EH (cell line): ENCODE measurements around the gene TAS2R20.
"Not testable (repeated sequence)": the region's sequence is repeated elsewhere in the genome, so short reads cannot be mapped to it uniquely, and the experiment has no call there.

Experiments
- DNase-seq: peaks from one replicate; pipeline ENCODE4 v3.0.0-alpha.2; 2015; ENCODE audit warnings: low read depth

The TAS2R20 gene, protein sequence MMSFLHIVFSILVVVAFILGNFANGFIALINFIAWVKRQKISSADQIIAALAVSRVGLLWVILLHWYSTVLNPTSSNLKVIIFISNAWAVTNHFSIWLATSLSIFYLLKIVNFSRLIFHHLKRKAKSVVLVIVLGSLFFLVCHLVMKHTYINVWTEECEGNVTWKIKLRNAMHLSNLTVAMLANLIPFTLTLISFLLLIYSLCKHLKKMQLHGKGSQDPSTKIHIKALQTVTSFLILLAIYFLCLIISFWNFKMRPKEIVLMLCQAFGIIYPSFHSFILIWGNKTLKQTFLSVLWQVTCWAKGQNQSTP

DNA sequence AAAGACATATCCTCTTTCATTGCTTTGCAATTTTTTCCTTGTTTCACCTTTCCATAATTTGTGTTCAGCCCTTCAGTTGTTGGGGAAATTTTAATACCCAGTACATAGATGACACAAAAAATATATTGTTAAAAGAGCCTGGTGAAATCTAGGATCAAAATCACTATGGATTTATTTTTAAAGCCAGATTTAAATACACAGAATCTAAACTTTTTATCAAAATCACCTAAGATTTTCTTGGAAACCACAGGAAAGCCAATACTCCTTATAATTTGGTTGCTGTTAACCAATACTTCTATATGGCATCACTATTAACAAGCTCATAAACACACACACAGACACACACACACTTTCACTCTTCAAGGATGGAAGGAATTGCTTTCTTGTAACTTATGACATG lies at the start of gene TAS2R20:
TSS of gene TAS2R20 (minus strand) at position 101 of the 400 bp plus-strand sequence. CDS start 429 bp downstream, outside the sequence.
- no peak for DNase-seq

DNA sequence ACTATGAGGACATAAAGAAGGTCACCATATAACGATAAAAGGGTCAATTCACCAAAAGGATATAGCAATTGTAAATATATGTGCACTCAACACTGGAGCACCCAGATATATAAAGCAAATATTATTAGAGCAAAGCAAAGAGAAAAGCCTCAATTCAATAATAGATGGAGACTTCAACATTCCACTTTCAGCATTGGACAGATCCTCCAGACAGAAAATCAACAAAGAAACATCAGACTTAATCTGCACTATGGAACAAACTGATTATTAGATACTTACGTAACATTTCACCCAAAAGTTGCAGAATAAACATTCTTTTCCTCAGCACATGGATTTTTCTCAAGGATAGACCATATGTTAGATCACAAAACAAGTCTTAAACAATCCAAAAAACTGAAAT lies 43.3 kb upstream of the TAS2R20 start:
- DNase-seq = not testable (repeated sequence)

DNA sequence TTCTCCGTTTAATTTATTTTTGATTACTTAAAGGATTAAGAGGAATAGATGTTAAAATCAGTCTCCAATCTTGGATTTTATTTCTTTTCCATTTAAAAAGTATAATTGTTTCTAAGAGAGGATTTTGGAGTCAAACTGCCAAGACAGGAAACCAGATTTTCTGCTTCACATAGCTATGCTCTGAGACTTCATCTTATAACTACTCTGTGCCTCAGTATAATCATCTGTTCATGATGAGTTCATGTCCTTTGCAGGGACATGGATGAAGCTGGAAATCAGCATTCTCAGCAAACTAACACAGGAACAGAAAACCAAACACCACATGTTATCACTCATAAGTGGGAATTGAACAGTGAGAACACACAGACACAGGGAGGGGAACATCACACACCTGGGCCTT lies 42.1 kb upstream of the TAS2R20 start:
- peak; percentile 41 for DNase-seq

DNA sequence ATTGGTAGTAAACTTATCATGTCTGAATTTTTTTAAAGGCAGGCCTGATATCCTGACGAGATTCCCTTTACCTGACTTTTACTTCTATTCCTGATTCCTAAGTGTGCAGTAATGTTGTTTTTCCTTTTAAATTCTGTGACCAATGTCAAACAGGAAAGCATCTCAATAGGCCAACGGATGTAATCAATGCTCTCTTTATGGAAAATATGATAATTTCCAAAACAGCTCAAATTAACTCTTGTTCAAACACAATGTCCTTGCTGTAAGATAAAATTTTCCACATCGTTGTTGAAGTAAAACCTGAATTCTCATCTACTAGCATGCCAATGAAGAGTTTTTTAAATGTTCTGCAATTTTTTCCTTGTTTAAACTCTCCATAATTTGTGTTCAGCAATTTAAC lies 41.1 kb upstream of the TAS2R20 start:
- DNase-seq = no peak

DNA sequence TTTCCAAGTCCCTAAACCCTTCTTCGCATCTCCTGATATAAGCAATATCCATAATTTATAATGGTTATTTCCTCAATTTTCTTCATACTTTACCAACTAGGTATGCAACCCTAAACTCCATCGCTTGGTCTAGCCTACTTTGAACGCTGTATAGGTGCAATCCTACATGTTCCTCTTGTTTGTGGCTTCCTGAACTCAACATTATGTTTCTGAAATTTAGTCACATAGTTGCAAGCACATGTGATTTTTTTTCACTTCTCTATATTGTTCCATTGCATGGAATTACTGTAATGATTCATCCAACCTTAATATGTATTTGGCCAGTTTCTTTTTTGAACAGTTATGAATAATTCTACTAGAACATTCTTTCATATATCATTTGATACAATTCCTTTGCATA lies 35.9 kb upstream of the TAS2R20 start:
- DNase-seq = not testable (repeated sequence)

DNA sequence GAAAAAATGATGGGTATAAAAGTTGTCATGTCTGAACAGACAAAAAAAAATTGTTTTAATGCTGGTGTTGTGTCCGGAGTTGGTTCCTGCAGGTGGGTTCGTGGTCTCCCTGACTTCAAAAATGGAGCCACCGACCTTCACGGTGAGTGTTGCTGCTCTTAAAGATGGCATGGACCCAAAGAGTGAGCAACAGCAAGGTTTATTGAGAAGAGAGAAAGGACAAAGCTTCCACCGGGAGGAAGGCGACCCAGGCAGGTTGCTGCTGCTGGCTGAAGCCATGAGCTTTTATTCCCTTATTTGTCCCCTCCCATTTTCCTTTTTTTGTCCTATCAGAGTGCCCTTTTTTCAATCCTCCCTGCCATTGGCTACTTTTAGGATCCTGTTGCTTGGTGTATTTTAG lies 33.2 kb upstream of the TAS2R20 start, which contains the start of gene TAS2R31:
TSS of gene TAS2R31 (minus strand) at position 101 of the 400 bp plus-strand sequence. CDS start at position 29, 72 bp downstream.
- no peak for DNase-seq

DNA sequence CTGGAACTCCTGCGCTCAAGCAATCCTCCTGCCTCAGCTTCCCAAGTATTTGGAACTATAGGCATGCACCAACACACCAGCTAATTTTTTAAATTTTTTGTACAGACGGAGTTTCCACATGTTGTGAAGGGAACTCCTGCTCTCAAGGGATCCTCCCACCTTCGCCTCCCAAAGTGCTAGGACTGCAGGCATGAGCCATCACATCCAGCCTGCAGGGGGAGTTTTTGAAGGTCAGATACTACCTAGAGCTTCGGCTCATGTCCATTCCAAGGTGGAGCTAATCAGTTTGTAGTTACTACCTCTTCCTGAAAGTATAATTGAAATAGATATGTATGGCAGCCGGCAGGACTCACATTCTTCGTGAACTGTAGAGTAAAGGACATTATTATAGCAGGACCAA lies 28.0 kb upstream of the TAS2R20 start:
- DNase-seq = no peak

DNA sequence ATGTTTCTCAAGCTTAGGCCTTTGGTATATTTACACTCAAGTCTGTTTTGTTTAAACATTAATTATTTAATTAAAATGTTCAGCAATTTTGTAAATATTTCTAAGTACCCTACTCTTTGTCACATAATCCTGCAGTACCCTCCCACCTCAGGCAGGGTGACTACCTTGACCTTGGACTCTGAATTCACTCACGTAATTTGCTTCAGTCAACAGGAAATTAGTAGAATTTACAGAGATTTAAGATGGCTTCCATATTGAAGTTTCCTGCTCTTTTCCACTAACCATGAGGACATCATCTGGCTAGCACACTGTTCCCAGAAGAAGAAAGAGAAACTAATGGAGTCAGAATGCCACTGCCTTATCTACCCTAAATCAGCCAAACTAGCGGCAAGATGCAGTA lies 25.3 kb upstream of the TAS2R20 start:
- DNase-seq = no peak

DNA sequence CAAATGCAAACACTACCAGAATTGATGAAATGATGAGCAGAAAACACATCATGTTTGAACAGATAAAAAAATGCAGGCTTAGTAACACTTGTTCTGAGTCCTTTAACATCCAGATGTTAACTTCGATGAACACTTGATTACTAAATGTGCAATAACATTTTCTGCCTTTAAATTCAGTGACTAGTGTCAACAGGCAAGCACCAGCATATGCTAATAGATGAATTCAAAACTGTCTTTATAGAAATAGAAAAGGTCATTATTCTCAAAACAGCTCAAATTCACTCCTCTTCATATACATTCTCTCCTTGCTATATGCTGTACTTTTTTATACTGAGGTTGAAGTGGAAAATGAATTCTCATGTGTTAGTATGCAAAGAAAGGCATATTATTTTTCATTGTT lies 24.4 kb upstream of the TAS2R20 start, which contains the start of gene TAS2R19:
TSS of gene TAS2R19 (minus strand) at position 101 of the 400 bp plus-strand sequence. CDS start at position 52, 49 bp downstream.
- DNase-seq = no peak

DNA sequence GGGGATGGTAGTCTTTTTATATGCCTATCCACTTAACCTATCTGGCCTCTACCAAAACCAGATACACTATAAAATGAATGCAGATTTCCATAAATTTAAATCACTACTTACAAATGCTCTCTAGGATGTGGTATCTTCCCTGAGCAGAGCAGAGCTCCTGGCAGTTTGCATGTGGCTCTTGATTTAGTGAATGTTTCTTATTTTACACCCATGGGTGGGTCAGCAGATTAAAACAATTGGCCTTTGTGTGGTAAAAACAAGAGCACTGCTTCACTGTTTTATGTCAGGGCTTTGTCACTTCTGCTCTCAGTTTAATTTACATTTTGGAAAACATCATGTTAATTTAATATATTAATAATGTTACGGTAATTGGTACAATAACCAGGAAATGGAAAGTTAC lies 18.8 kb upstream of the TAS2R20 start:
- DNase-seq = no peak

DNA sequence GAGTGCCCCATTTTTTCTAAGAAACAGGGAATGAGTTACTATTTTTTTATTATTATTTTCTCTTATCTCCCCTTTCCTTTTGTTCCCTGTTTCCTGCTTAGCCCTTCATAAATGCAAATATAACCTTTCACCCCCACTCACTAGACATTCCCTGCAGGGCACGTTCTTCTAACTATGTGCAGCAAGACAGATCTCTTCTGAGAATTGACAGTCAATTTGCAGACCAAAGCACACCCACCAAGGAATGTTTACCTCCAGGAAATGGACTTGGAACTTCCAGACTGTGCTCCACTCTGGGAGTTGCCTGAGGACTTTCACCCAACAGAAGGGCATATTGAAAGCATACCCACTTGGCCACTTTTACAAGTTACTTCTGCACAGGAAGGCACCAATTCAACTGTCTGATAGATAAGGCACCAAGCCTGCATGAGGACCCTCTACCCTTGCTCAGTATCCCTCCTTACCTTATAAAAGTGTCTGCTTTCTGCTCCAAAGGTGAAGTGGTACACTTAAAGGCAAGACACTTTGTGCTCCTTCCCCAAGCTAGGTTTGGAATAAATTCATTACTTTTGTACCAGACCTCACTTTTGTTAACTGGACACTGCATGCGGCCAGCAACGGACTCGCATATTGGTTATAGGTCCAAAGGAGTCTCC lies 17.8 kb upstream of the TAS2R20 start:
- DNase-seq = no peak

DNA sequence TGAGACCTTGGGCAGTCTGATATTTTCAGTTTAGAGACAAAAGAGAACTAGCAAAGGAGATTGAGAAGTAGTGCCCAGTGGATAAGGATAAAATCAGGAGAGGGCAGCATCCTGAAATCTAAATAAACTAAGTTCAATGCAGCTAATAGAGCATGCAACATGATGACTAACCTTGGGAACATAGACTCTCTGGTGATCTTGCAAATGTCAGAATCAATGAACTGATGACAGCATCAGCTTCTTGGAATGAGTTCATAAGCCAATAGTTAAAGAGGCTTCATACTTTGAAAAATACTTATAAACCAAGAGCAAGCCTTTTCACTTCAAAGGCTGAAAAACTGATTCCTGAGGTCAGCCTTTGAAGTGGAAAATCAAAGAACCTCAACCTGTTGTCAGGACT lies 16.1 kb upstream of the TAS2R20 start:
- DNase-seq = peak; percentile 46

DNA sequence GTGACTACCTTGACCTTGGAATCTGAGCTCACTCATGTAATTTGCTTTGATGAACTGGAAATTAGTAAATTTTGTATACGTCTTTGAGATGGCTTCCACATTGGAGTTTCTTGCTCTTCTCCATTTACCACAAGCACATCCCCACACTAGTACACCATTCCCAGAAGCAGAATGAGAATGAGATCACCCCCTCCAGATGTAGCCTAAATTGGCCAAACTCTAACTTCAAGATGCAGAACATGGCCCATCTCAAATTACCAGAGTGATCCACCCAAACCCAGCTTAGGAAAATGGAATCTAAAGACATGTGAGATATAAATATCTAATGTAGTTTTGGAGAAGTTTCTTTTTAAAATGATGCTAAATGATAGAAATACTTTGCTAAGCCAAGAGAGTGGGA lies 9.5 kb upstream of the TAS2R20 start:
- no peak for DNase-seq

DNA sequence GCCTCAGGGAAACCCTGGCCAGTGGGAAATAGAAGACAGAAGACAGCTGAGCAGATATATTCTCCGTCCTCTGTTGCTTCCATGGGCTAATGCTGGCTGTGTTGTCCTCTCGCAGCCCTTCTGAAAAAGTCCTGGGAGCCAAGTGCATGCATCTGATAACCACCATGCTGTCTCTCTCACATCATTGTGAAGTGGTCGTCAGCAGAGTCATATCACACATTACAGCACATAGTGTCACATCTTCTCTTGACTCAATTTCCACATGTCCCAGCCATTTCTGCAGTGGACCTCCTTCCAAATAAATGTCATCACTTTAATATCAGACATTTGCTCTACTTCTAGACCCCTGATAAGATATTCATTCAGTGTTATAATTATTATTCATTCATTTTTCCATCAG lies 3.8 kb downstream of the TAS2R20 start:
- no peak for DNase-seq

DNA sequence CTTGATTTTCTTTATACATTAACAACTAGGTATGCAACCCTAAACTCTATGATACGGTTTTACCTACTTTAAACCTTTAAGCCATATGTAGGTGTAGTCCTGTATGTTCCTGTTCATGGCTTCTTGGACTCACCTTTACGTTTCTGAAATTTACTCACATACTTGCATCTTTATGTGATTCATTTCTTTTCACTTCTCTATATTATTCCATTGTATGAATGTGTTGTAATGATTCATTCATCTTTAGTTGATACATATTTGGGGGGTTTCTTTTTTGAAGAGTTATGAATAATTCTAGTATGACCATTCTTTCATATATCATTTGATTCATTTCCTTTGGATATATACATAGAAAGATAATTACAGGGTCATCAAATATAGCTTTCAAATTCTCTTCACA lies 9.0 kb downstream of the TAS2R20 start:
- DNase-seq = no peak

DNA sequence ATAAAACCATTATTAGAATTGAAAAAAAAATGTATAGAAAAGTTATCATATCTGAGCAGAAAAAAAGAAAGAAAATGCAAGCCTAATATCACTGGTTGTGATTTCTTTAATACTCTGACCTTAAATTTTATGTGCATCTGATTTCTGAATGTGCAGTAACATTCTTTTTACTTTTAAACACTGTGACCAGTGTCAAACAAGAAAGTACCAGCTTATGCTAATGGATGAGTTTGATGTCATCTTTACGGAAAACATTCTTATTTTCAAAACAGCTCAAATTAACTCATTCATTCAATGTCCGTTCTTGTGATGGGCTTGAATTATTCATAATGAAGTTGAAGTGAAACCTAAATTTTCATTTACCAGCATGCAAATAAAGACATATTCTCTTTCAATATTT lies 11.3 kb downstream of the TAS2R20 start, which contains the start of gene TAS2R50:
TSS of gene TAS2R50 (minus strand) at position 101 of the 400 bp plus-strand sequence. CDS start at position 49, 52 bp downstream.
- no peak for DNase-seq

DNA sequence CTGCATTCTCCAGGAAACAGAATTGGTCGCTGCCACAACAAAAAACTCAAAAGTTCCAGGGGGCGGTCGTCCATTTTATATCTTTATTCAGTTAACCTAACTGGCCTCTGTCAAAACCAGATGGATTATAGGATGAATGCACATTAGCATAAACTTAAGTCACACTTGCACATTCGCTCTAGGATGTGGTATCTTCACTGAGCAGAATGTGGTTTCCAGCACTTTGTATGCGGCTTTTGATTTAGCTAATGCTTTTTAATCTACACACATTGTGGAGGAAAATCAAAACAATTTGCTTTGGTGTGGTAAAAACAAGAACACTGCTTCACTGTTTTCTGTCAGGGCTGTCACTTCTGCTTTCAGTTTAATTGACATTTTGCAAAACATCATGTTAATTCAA lies 15.9 kb downstream of the TAS2R20 start:
- DNase-seq = no peak

DNA sequence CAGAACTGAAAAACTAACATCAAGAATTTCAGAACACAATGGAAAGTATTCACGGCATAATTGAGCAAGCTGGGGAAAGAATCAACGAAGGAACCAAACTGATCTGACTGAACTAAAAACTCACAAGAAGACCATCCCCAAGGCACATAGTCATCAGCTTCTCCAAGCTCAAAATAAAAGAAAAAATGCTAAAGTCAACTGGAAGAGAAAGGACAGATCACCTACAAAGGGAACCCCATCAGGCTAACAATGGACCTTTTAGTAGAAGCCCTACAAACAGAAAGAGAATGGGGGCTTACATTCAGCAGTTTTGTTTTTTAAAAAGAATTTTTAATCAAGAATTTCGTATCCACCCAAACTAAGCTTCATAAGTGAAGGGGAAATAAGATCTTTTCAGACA lies 23.1 kb downstream of the TAS2R20 start:
- no peak for DNase-seq

DNA sequence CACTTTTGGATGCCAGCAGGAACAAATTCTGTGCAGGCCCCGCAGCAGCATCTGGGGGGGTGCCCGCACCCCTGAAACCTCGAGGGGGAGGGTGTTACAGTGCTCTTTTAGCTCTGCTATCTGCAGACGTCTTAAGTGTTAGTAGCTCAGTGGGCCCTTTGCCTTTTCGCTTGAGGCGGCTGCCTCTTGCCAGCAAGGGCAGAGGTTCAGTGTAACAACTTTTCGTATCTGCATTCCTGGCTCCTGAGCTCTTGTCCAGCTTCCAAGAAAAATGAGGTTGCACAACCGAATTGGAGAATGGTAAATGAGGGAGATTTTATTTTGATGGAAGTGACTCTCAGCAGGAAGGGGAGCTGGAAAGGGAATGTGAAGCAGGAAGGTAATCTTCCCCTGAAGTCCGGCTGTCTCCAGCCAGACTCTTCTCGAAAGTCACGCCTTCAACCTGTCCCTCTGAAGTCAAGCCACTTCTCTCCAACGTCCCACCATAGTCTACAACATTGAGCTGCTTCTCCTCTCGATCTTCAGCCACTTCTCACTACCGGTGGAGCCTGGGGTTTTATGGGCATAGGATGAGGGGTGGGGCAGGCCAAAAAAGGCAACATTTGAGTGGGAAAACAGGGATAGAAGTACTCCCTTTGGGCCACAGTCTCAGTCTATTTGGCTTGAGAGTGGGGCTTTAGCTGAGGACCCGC lies 29.2 kb downstream of the TAS2R20 start:
- peak; percentile 67 for DNase-seq

DNA sequence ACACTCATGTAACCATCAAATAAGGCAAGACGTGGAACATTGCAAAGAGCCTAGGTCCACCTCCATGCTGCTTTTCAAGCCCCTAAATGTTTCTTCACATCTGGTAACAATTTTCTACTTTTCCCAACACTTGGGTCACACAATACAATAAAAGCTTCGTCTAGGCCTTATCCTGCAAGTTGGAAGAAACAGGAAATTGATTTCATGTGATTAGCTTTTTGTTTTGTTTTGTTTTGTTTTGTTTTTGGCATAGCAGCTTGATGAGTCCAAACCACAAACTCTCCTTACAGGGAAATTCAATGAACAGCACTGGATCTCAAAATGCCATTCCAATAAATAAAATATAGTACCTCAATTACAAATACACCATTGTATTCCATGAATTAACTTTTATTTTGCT lies 30.7 kb downstream of the TAS2R20 start:
- peak; percentile 65 for DNase-seq

DNA sequence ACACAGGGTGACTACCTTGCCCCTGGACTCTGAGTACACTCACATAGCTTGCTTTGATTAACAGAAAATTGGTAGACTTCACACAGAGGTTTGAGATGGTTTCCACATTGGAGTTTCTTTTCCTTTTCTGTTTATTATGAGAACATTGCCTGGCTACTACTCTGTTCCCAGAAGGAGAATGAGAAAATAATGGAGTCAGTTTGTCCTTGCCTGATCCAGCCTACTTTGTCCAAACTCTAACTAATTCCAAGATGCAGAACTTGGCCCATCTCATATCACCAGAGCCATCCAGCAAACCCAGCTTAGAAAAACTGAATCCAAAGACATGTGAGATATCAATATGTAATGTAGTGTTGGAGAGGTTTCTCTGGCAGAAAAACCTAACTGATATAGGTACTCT lies 31.8 kb downstream of the TAS2R20 start:
- no peak for DNase-seq

DNA sequence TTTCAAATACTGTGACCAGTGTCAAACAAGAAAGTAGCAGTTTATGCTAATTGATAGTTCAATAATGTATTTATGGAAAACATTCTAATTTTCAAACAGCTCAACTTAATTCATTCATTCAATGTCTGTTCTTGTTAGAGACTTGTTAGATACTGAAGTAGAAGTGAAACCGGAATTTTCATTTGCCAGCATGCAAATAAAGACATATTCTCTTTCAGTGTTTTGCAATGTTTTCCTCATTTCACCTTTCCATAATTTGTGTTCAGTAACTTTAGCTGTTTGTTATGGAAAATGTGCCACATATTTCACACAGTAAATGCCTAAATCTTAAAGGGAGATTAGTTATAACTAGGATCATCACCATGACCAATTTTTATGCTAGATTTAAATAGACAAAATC lies 32.6 kb downstream of the TAS2R20 start:
- no peak for DNase-seq

DNA sequence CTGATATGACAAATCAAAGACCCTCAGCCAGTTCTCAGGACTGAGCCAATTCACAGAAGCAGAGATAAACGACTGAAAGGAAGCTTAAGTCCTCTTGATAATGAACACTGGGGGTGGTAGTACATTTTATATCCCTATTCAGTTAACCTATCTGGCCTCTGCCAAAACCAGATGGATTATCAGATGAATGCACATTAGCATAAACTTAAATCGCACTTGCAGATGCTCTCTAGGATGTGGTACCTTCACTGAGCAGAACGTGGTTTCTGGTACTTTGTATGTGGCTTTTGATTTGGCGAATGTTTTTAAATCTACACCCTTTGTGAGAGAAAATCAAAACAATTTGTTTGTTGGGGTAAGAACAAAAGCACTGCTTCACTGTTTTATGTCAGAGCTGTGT lies 37.9 kb downstream of the TAS2R20 start:
- no peak for DNase-seq
